Measurements from ENCODE around the gene SLC26A6.

The SLC26A6 gene

DNA sequence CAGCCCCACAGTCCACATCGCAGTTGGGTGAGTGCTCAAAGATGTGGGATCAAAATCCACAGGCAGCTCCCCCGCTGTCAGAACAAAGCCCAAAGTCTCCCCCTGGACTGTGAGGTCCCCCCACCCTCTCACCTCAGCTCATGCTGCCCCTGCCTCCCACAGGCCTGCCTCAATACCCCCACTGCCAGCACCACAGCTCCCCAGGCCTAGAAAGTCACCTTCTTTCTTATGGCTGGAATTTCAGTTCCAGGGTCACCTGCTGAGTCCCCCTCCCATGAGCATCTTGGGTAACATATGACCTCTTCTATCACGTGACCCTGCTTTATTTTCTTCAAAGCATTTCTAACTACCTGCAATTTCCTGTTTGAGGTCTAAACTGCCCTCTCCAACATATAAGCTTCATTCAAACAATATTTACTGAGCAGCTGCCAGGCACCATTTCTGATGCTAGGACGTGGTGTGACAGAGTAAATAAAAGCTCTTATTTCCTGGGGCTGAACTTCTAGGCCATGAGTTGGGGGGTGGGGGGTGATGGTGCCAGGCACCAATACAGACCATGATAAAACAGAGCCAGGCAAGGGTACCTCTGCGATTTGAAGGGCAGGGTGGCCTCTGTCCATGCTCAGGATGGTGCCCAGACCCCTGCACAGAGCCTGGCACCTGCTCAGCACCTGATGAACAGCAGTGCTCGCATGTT lies 11.3 kb downstream of the SLC26A6 start:
- TF ChIP-seq, protein P1, sequence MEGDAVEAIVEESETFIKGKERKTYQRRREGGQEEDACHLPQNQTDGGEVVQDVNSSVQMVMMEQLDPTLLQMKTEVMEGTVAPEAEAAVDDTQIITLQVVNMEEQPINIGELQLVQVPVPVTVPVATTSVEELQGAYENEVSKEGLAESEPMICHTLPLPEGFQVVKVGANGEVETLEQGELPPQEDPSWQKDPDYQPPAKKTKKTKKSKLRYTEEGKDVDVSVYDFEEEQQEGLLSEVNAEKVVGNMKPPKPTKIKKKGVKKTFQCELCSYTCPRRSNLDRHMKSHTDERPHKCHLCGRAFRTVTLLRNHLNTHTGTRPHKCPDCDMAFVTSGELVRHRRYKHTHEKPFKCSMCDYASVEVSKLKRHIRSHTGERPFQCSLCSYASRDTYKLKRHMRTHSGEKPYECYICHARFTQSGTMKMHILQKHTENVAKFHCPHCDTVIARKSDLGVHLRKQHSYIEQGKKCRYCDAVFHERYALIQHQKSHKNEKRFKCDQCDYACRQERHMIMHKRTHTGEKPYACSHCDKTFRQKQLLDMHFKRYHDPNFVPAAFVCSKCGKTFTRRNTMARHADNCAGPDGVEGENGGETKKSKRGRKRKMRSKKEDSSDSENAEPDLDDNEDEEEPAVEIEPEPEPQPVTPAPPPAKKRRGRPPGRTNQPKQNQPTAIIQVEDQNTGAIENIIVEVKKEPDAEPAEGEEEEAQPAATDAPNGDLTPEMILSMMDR (IDR thresholded peaks at IDR 0.05; ENCODE audit: extremely low read depth, missing control alignments) = no peak
- no peak for DNase-seq (ENCODE audit: low spot score)

DNA sequence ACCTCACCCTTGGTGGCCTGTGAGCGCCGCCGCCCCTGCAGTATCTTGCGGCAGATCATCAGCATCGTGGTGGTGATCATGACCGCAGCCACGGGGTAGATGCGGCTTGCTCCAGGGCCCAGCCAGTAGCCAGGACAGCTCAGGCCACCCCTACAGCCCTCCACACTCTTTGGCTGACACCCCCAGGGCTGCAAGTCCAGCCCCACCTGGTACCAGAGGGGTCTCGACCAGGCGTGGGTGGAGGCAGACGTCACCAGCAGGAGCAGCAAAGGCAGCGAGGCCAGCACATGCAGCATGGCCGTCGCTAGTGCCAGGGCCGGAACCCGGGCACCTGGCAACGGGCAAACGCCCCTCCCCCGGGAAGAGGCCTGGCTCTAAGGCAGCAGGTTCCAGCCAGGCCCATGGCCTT lies 13.8 kb downstream of the SLC26A6 start, which contains the start of gene TMEM89:
Gene TMEM89, minus strand, starts transcription at position 309 of the 409 bp plus-strand sequence. Its CDS starts 13 bp downstream, at position 296.
- DNase-seq (ENCODE audit: low spot score) = no peak
- TF ChIP-seq, protein P1 (IDR thresholded peaks at IDR 0.05; ENCODE audit: extremely low read depth, missing control alignments) = no peak

DNA sequence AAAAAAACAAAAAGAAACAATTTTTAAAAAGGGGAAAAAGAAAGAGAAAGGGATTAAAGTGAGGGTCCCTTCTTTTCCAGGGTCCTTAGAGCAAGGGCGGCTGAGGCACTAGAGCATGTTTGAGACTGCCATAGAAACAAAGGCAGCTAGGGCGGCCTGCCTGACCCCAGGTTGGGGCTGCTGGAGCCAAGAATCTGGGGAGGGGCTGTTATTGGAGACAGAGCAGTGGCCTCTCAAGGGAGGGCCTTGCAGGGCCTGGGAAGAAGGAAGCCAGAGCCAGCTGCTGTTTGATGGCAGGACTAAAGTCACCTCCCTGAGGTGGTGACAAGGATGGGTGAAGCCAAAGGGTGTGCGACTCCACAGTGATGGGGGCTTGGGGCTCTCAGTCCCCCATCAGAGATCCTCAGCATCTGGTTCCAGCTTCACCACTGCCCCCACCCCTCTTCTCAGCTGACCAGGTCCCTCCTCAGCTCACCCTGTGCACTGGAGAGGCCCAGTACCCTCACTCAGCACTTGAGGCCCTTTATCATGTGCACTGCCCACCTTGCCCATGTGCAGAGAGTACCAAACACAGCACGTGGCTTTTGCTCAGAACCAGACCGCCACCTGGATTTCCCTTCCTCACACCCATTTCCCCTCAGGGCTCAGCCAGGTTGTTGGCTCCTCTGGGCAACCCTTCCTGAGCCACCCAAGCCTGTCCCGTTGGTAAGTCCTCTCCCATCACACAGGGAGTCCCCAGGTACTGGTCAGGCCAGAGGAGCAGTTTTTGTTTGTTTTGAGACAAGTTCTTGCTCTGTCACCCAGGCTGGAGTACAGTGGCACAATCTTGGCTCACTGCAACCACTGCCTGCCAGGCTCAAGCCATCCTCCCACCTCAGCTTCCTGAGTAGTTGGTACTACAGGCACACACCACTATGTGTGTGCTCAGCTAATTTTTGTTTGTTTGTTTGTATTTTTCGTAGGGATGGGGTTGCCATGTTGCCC lies 15.4 kb downstream of the SLC26A6 start:
- TF ChIP-seq, protein P1 (IDR thresholded peaks at IDR 0.05; ENCODE audit: extremely low read depth, missing control alignments) = no peak
- DNase-seq (ENCODE audit: low spot score) = no peak

DNA sequence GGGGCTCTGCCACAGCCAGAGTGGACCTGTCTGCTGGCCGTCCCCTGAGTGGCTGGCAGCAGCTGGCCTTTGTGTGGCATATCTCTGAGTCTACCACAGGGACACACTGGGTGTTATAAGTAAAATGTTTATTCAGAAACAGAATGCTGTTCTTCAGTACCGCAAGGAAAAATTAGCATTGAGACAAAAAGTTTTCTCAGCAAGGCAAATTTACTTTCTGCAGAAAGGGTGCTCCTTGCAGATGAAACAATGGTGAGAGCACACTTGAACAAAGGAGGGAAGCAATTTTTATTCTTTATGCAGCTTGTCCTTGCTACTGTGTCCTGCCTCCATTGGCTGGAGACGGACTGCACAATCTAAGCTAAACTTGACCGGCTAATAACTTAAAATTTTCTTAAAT lies 17.7 kb downstream of the SLC26A6 start:
- TF ChIP-seq, protein P1 (IDR thresholded peaks at IDR 0.05; ENCODE audit: extremely low read depth, missing control alignments) = no peak
- no peak for DNase-seq (ENCODE audit: low spot score)

DNA sequence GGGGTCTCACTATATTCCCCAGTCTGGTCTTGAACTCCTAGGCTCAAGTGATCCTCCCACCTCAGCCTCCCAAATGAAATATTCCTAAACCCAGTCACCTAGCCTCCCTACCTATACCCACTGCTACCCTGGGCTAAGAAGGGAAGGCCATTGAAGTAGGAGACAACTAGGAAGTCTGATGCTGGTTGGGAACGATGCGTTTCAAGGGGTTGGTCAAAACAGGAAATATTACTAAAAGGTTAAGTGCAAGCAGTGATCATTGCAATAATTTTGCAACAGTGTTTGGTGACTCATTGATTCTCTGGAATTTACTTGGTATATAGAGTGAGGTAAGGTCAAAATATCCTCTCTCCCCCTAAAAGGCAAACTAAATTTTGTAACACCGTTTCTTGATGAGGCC lies 21.2 kb downstream of the SLC26A6 start:
- TF ChIP-seq, protein P1 (IDR thresholded peaks at IDR 0.05; ENCODE audit: extremely low read depth, missing control alignments) = no peak
- DNase-seq (ENCODE audit: low spot score) = no peak

DNA sequence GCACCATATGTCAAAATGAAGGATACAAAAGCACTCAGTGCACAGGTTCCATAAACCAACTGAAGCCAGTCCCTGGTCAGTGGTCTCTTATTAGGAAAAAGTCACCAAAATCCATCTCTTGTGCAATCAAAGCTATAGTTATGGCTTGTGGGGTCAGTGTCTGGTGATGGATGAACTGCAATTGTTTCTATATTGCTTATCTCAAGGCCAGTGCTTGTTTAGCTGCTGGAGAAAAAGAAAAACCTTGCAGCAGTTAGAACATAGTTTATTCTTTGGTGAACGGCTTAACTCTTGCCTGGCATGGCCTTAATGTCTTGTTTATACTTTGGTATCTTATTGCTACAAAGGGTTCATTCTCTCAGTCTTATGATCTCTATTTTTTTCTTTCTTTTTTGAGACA lies 23.0 kb downstream of the SLC26A6 start:
- DNase-seq (ENCODE audit: low spot score) = no peak
- TF ChIP-seq, protein P1 (IDR thresholded peaks at IDR 0.05; ENCODE audit: extremely low read depth, missing control alignments) = no peak

All from GM20000 (cell line).